ENCODE data around the gene NT5DC4.

Gene NT5DC4

GRCh38 chr2:112720785-112721184 is at the start of gene NT5DC4:
NT5DC4 (plus strand) TSS chr2:112721020; CDS start chr2:112721080, 60 bp downstream.
- DNase-seq (ENCODE audit: low spot score) = no peak

GRCh38 chr2:112671801-112672200 is 49.0 kb upstream of the NT5DC4 start:
- no peak for DNase-seq (ENCODE audit: low spot score)

- no peak for DNase-seq (ENCODE audit: low spot score)
Observed at GRCh38 chr2:112673008-112673407, 47.8 kb upstream of the NT5DC4 start.

GRCh38 chr2:112674229-112674628 is 46.6 kb upstream of the NT5DC4 start:
- DNase-seq (ENCODE audit: low spot score) = no peak

GRCh38 chr2:112679484-112679883 is 41.3 kb upstream of the NT5DC4 start:
- peak; percentile 67 for DNase-seq (ENCODE audit: low spot score)

- DNase-seq (ENCODE audit: low spot score) = no peak
Observed at GRCh38 chr2:112680666-112681101, 40.1 kb upstream of the NT5DC4 start.

- DNase-seq (ENCODE audit: low spot score) = no peak
Observed at GRCh38 chr2:112682101-112682500, 38.7 kb upstream of the NT5DC4 start.

- no peak for DNase-seq (ENCODE audit: low spot score)
Observed at GRCh38 chr2:112683550-112684414, 37.0 kb upstream of the NT5DC4 start.

- no peak for DNase-seq (ENCODE audit: low spot score)
Observed at GRCh38 chr2:112684415-112684775, 36.4 kb upstream of the NT5DC4 start.

- no peak for DNase-seq (ENCODE audit: low spot score)
Observed at GRCh38 chr2:112685271-112685884, 35.4 kb upstream of the NT5DC4 start.

- DNase-seq (ENCODE audit: low spot score) = no peak
Observed at GRCh38 chr2:112686348-112687217, 34.2 kb upstream of the NT5DC4 start.

- no peak for DNase-seq (ENCODE audit: low spot score)
Observed at GRCh38 chr2:112687522-112687921, 33.3 kb upstream of the NT5DC4 start.

- DNase-seq (ENCODE audit: low spot score) = no peak
Observed at GRCh38 chr2:112688086-112688880, 32.5 kb upstream of the NT5DC4 start.

GRCh38 chr2:112690853-112691401 is 29.9 kb upstream of the NT5DC4 start:
- DNase-seq (ENCODE audit: low spot score) = peak; percentile 55

GRCh38 chr2:112691881-112692281 is 28.9 kb upstream of the NT5DC4 start:
- no peak for DNase-seq (ENCODE audit: low spot score)

- DNase-seq (ENCODE audit: low spot score) = peak; percentile 94
Observed at GRCh38 chr2:112692495-112692911, 28.3 kb upstream of the NT5DC4 start.

GRCh38 chr2:112692918-112693317 is 27.9 kb upstream of the NT5DC4 start:
- DNase-seq (ENCODE audit: low spot score) = no peak

GRCh38 chr2:112693596-112693995 is 27.2 kb upstream of the NT5DC4 start:
- no peak for DNase-seq (ENCODE audit: low spot score)

- DNase-seq (ENCODE audit: low spot score) = no peak
Observed at GRCh38 chr2:112694182-112694581, 26.6 kb upstream of the NT5DC4 start.

GRCh38 chr2:112698834-112699515 is 21.8 kb upstream of the NT5DC4 start:
- DNase-seq (ENCODE audit: low spot score) = no peak
